GM19395 (cell line): ENCODE measurements around the gene ZFAND3.

Source experiments
- ATAC-seq: cut with Tn5 transposase; IDR thresholded peaks from one replicate; pipeline ENCODE4 v1.9.1; 2021; ENCODE audit warnings: mild to moderate bottlenecking, moderate library complexity; ENCODE audit not compliant: unreplicated experiment

The ZFAND3 gene

DNA sequence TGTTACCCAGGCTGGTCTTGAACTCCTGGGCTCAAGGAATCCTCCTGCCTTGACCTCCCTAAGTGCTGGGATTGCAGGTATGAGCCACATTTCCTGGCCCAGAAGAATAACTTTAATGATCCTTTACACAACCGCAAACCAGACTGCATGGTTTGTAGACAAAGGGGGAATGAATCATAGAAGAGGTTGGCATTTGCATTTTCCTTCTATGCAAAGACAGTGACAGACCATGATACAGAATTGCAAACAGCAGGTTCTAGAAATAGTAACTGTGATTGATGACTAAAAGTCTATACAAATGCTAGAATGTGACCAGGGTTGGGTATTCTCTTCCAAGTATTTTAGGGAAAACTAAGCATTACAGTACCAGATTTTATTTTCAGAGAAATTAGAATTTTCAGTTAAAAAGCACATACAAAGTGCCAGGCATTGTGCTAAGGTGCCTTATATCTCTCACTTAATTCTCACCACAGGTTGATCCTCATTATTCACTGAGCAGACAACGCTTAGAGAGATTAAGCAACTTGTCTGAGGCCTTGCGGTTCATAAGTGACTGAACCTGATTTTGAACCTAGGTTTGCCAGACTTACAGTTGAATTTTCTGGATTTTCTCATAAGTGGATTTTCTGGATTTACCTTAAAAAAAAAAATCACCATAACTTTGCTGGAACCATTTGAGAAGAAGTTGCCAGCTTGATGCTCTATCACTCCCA is 146.6 kb downstream of the ZFAND3 start:
- ATAC-seq, result no peak

GRCh38 chr6:37966801-37967200 is 147.3 kb downstream of the ZFAND3 start:
- ATAC-seq, result no peak

GRCh38 chr6:37967651-37968050 is 148.1 kb downstream of the ZFAND3 start:
- no peak for ATAC-seq

DNA sequence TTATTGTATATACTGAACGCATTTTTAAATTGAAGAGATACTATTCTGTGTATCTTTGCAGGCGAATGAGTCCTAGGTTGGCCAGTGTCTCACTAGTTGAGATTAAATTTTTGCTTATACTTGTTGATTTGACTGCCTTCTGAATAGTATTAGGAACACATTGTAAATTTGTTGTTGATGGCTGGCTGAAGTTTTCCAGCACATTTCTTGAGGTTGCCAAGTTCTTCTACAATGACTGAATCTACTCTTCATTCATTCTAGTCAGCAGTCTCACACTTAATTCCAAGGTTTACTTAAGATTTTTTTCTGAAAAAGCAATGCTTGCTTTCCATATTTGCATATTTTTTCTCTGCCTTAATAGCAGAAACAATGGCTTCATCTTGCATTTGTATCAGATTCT is 151.7 kb downstream of the ZFAND3 start:
- ATAC-seq, result no peak

- no peak for ATAC-seq
These were observed 152.3 kb downstream of the ZFAND3 start for GRCh38 chr6:37971711-37972390.

DNA sequence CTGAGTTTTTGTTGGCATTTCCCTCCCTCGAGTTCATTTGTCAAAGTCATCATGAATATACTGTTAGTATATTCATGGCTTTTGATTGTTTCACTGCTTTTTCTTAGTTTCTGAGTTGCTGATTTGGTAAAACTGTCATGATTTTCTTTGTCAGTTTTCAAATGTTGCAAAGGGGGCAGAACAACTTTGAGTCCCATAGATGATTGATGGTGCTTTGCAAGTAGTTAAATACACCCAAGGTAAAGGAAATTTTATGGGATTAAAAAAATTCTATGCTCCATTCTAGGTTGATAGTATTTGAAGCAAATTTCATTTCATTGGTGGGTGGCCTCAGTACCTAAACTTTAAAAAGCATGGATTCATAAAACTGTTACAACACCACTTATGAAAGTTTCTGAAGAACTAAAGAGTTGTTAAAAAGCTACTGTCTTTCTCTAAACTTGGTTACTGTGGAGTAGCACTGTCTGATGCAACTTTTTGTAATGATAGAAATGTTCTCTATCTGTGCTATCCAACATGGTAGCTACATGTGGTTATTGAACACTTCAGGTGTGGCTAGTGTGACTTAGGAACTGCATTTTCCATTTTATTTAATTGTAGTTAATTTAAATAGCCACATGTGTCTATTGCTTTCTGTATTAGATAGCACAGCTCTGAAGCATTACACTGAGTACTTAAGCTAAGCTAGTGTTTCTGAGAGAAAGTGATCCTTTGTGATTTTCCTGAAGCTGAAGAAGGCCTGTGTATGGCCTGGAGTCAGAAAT is 153.6 kb downstream of the ZFAND3 start:
- ATAC-seq, result no peak

GRCh38 chr6:37974381-37974780 is 154.9 kb downstream of the ZFAND3 start:
- ATAC-seq, result no peak

DNA sequence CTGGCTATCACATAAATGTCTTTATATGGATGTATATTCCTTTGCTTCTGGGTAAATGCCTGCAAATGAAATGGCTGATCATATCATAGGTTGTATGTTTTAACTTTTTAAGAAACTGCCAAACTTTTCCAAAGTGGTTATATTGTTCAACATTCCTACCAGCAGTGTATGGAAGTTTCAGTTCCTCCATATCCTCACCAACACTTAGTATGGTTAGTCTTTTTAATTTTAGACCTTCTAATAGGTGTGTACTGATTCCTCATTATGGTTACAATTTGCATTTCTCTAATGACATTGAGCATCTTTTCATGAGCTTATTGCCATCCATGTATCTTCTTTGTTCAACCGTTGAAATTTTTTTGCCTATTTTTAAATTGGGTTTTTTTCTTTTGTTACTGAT is 155.4 kb downstream of the ZFAND3 start:
- ATAC-seq, result no peak

- no peak for ATAC-seq
These were observed 158.2 kb downstream of the ZFAND3 start for GRCh38 chr6:37977715-37978114.

GRCh38 chr6:37979392-37980221 is 160.1 kb downstream of the ZFAND3 start:
- no peak for ATAC-seq

- no peak for ATAC-seq
These were observed 160.7 kb downstream of the ZFAND3 start for GRCh38 chr6:37980222-37980595.

DNA sequence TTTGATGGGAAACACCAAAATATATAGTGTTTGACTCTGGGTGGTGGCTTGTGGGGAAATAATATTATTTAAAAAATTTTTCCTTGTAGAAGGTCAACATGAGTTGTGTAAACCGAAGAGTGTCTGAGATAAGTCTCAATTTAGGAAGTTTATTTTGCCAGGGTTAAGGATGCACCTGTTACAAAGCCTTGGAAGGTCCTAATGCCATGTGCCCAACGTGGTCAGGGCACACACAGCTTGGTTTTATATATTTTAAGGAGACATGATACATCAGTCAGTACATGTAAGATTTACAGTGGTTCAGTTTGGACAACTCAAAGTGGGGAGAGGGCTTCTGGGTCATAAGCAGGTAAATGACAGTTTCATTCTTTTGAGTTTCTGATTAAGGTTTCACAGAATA is 162.1 kb downstream of the ZFAND3 start:
- no peak for ATAC-seq

DNA sequence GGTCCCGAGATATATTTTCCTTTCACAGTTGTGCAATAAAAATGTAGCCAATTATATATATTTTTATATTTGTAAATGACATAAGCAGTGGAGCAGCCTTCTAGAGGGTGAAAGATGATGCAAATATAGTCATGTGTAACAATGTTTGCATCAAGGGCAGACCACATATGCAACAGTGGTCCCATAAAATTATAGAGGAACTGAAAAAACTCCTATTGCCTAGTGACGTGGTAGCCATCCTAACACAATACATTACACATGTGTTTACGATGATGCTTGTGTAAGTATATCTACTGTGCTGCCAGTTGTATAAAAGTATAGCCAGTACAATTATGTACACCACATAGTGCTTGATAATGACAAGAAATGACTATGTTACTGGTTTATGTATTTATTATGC is 162.8 kb downstream of the ZFAND3 start:
- ATAC-seq, result no peak

DNA sequence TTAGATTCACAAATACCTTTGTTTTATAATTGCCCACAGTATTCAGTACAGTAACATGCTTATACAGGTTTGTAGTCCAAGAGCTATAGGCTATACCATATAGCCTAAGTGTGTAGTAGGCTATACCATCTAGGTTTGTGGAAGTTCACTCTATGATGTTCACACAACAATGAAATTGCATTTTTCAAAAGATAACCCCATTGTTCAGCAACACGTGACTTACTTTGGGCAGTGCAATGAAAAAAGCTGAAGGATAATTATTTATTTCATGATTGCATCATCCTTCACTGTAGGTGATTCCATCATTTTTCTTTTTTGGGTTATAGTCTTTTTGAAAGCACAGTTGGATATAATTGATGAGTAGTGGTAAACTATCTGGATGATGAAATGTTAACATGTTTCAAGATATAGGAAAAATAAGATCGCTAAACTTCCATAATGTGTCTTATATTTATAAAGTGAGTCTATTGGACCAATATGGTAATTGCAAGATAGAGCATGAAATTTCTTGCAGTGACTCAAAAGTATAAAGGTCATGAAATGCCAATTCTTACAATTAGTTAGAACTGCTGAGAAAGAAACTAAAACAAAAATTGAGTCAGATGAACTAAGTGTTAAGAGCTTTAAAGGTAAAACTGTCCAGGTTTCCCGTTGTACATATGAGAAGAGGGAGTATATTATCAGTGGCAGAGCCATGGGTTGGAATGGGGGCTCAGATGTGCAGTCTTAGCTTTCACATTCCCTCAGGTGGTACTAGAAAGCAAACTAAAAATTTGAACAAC is 164.4 kb downstream of the ZFAND3 start:
- ATAC-seq, result no peak

DNA sequence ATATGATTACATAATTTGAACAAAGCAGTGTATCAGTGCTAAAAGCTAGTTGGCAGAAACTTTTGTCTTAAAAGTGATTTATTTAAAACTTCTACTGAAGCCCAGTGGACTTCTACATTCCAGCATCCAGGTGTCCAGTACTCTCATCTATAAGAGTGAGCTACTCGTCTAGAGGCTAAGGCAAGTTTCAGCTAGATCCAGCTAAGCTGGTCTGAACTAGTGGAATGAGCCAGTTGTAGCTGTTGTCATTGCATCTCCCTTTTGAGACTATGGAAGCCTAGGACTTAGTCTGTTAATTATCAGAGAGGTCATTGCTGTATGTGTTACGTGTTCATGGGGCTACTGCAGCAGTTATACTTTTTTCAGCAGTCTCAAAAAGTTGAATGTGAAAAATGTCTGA is 165.1 kb downstream of the ZFAND3 start:
- ATAC-seq, result no peak

DNA sequence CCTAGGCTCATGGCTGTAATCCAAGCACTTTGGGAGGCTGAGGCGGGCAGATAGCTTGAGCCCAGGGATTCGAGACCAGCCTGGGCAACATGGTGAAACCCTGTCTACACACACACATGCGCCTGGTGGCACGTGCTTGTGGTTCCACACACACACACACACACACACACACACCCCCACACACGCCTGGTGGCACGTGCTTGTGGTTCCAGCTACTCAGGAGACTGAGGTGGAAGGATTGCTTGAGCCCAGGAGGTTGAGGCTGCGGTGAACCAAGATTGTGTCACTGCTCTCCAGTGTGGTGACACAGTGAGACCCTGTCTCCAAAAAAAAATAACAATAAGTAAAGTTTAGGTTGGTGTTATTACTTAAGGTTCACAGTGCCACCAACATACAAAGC is 165.8 kb downstream of the ZFAND3 start:
- no peak for ATAC-seq

DNA sequence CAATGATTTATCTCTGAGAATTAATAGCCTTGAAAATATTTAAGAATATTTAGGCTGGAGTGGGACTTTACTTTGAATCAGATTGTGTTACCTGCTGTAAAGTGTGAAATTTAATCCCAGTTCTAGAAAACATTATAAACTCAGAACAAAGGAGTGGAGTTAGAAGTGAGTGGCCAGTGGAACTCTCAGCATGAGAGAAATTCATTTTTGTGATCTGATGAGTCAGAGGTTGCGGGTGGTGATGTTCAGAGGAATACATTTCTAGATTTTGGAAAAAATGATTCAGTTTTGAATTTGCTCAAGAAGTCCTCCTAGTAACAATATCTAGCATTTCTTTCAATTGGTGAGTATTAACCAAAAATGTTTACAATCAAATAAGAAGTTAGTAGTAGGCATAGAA is 167.5 kb downstream of the ZFAND3 start:
- no peak for ATAC-seq

- no peak for ATAC-seq
These were observed 168.0 kb downstream of the ZFAND3 start for GRCh38 chr6:37987559-37987958.

GRCh38 chr6:37988127-37988526 is 168.6 kb downstream of the ZFAND3 start:
- no peak for ATAC-seq

GRCh38 chr6:37988696-37989095 is 169.2 kb downstream of the ZFAND3 start:
- no peak for ATAC-seq
